ENCODE results near the gene AMN.

AMN gene

GRCh38 chr14:102938191-102938590, 15.7 kb downstream of the AMN start:
- DNase-seq (ENCODE audit: low read depth) = no peak
- TF ChIP-seq CTCF (conservative IDR thresholded peaks at IDR 0.05; ENCODE audit: low read depth, low read length) = no peak
- H3K4me3 ChIP-seq (ENCODE audit: low read length) = no peak overlapping the region

GRCh38 chr14:102939329-102939728, 16.9 kb downstream of the AMN start:
- H3K4me3 ChIP-seq (ENCODE audit: low read length) = no peak overlapping the region
- DNase-seq (ENCODE audit: low read depth) = no peak
- no peak for TF ChIP-seq CTCF (conservative IDR thresholded peaks at IDR 0.05; ENCODE audit: low read depth, low read length)

- H3K4me3 ChIP-seq (ENCODE audit: low read length) = no peak overlapping the region
- TF ChIP-seq CTCF (conservative IDR thresholded peaks at IDR 0.05; ENCODE audit: low read depth, low read length) = no peak
- no peak for DNase-seq (ENCODE audit: low read depth)
Measured at GRCh38 chr14:102939820-102940561, 17.5 kb downstream of the AMN start.

- DNase-seq (ENCODE audit: low read depth) = no peak
- no peak for TF ChIP-seq CTCF (conservative IDR thresholded peaks at IDR 0.05; ENCODE audit: low read depth, low read length)
- no peak overlapping the region for H3K4me3 ChIP-seq (ENCODE audit: low read length)
Measured at GRCh38 chr14:102940729-102941362, 18.4 kb downstream of the AMN start.

- DNase-seq (ENCODE audit: low read depth) = no peak
- no peak for TF ChIP-seq CTCF (conservative IDR thresholded peaks at IDR 0.05; ENCODE audit: low read depth, low read length)
- no peak overlapping the region for H3K4me3 ChIP-seq (ENCODE audit: low read length)
Measured at GRCh38 chr14:102941419-102942011, 19.1 kb downstream of the AMN start.

GRCh38 chr14:102942069-102942468, 19.6 kb downstream of the AMN start:
- no peak overlapping the region for H3K4me3 ChIP-seq (ENCODE audit: low read length)
- no peak for DNase-seq (ENCODE audit: low read depth)
- TF ChIP-seq CTCF (conservative IDR thresholded peaks at IDR 0.05; ENCODE audit: low read depth, low read length) = no peak

Measured in retinal pigment epithelial cell (primary cell).